Activated CD4-positive, alpha-beta T cell treated with anti-CD3 and anti-CD28 coated beads, Interleukin-2, amount 10 ng/mL, durations not matched to agents 24 days and 14 days (primary cell): ENCODE results near the gene OR10G6. TPM values are rescaled to one million over a fixed set of nuclear protein-coding genes. Genes with fewer than 3 reads are reported as not detected.
"Not testable (repeated sequence)": the region's sequence is repeated elsewhere in the genome, so short reads cannot be mapped to it uniquely, and the experiment has no call there.

Experiments used
- DNase-seq: peaks from one replicate; pipeline ENCODE4 v3.0.0; 2022
- H3K27ac Mint-ChIP-seq: one replicate; pipeline ENCODE4 v1.8.0; 2022; ENCODE audit warnings: mild to moderate bottlenecking, mixed read lengths
- H3K27me3 Mint-ChIP-seq: one replicate; pipeline ENCODE4 v1.8.0; 2022; ENCODE audit warnings: mixed read lengths
- H3K36me3 Mint-ChIP-seq: one replicate; pipeline ENCODE4 v1.8.0; 2022; ENCODE audit warnings: low read depth, mild to moderate bottlenecking, mixed read lengths
- H3K4me1 Mint-ChIP-seq: one replicate; pipeline ENCODE4 v1.8.0; 2021; ENCODE audit warnings: mixed read lengths
- H3K4me3 Mint-ChIP-seq: one replicate; pipeline ENCODE4 v1.8.0; 2022; ENCODE audit warnings: mild to moderate bottlenecking, moderate library complexity, mixed read lengths
- H3K9me3 Mint-ChIP-seq: one replicate; pipeline ENCODE4 v1.8.0; 2021; ENCODE audit warnings: mixed read lengths
- intact Hi-C: fragments of 100-400 bp; cut with micrococcal nuclease; formaldehyde crosslinking; loops from one replicate; pipeline ENCODE4 v1.15.1; 2023
- total RNA-seq: library from RNA; stranded (reverse); gene quantifications from 2 replicates; pipeline ENCODE4 v1.2.3, GENCODE V29; 2022

The OR10G6 gene, protein sequence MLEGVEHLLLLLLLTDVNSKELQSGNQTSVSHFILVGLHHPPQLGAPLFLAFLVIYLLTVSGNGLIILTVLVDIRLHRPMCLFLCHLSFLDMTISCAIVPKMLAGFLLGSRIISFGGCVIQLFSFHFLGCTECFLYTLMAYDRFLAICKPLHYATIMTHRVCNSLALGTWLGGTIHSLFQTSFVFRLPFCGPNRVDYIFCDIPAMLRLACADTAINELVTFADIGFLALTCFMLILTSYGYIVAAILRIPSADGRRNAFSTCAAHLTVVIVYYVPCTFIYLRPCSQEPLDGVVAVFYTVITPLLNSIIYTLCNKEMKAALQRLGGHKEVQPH
- total RNA-seq, result not detected in 2 replicates

DNA sequence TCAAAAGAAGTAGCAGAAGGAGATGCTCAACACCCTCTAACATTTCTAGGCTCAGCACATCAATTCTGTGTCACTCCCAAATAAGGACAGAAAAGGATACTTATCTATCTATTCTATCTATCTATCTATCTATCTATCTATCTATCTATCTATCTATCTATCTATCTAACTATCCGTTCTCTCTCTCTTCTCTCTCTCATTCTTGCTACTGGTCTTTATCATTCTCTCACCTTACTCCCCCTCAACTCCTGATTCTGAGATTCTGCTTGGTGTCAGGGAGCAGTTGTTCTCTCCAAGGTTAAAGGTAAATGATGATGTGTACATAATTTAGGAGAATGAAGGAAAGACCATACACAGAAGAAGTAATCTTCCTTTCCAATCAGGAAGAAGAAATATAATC lies at the start of gene OR10G6:
Gene OR10G6, minus strand, starts transcription at position 43 of the 400 bp plus-strand sequence. Its CDS starts 0 bp downstream, at position 43.
- DNase-seq, result no peak
- intact Hi-C loops, result no loop called here
- no peaks in the 10 kb centered on the region for H3K27me3 Mint-ChIP-seq
- no peaks in the 10 kb centered on the region for H3K36me3 Mint-ChIP-seq
- no peaks in the 10 kb centered on the region for H3K4me1 Mint-ChIP-seq
- H3K9me3 Mint-ChIP-seq, result no peaks in the 10 kb centered on the region
- no peak within 1 kb of the TSS for H3K27ac Mint-ChIP-seq
- no peak within 1 kb of the TSS for H3K4me3 Mint-ChIP-seq

DNA sequence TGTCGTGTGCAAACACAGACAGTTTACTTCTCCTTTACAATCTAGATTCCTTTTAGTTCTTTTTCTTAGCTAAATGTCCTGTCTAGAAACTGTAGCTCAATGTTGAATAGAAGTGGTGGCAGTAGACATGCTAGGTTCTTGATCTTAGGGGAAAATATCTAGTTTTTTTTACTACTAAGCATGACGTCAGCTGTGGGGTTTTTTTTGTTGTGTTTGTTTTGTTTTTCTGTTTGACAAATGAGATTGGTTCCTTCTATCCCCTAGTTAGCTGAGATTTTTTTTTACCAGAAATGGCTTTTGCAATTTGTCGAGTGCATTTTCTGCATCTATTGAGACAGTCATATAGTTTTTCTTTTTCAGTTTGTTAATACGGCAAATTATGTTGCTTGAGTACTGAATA lies 48.5 kb upstream of the OR10G6 start:
- Mint-ChIP-seq H3K27ac (no peak overlapping the region), H3K4me3 (no peak overlapping the region), H3K36me3 (no peaks in the 10 kb centered on the region), H3K9me3 (no peaks in the 10 kb centered on the region), H3K27me3 (peaks cover 3% of the 10 kb centered on the region), H3K4me1 (no peaks in the 10 kb centered on the region)
- intact Hi-C loops, result no loop called here
- no peak for DNase-seq

DNA sequence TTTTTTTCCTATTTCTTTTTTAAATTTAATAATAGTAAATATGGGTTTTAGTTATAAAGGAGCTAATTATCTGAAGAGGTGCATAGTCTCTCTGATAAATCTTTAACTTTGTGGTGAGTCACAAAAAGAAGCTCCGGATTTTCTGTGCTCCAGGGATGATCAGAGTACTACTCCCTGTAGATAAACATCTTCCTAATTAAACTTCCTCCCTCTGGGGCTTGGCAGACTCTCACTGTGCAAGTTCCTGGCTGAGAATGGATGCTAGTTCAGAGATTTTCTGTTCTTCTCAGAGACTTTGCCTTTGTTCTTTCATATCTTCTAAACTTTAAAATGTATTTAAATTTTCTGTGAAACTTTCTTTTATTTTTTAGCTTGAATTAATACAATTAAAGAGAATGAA lies 46.3 kb upstream of the OR10G6 start, which contains the start of gene OR10G7:
Gene OR10G7, minus strand, starts transcription at position 72 of the 400 bp plus-strand sequence. CDS start 2,324 bp downstream, outside the sequence.
- H3K4me1 Mint-ChIP-seq, result no peaks in the 10 kb centered on the region
- peaks cover 1% of the 10 kb centered on the region for H3K27me3 Mint-ChIP-seq
- H3K9me3 Mint-ChIP-seq, result no peaks in the 10 kb centered on the region
- no peak for DNase-seq
- H3K36me3 Mint-ChIP-seq, result no peaks in the 10 kb centered on the region
- intact Hi-C loops, result no loop called here
- H3K4me3 Mint-ChIP-seq, result no peak within 1 kb of the TSS
- no peak within 1 kb of the TSS for H3K27ac Mint-ChIP-seq

DNA sequence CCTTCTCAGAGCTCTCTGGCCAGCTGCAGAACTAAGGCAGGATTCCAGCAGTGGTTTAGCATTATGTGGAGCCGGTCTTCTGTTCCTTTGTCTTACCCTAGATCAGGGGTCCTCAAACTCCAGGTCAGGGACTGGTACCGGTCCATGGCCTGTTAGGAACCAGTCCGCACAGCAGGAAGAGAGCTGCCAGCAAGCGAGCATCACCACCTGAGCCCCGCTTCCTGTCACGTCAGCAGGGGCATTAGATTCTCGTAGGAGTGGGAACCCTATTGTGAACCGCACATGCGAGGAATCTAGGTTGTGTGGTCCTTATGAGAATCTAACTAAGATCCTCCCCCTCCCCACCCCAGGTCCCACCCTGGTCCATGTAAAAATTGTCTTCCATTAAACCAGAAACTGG lies 44.6 kb upstream of the OR10G6 start:
- no peak overlapping the region for H3K4me3 Mint-ChIP-seq
- H3K36me3 Mint-ChIP-seq, result no peaks in the 10 kb centered on the region
- intact Hi-C loops, result loop anchor here (10.0 kb wide), 1 partner anchor 225 kb away; no protein-coding TSS in a partner anchor
- peaks cover 2% of the 10 kb centered on the region for H3K27me3 Mint-ChIP-seq
- H3K27ac Mint-ChIP-seq, result no peak overlapping the region
- no peak for DNase-seq
- H3K9me3 Mint-ChIP-seq, result no peaks in the 10 kb centered on the region
- H3K4me1 Mint-ChIP-seq, result no peaks in the 10 kb centered on the region

DNA sequence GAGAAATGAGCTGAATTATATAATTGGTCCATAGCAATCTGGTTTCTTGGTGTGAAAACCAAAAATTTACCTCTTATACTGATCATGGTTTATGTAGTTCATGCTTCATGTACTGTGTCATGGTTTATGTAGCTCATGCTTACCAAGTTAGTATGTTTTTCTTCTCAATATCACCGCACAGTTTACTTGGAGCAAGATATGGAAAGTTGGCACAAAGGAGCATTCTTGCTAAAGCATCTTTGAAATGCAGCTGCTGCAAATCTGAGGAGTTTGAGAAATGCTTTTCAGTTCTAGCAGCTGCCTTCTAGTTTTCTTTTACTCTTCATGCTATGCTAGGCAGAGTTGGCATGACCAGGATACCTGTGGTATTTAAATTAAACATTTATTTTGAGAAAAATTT lies 41.7 kb upstream of the OR10G6 start:
- no peak for DNase-seq
- H3K27me3 Mint-ChIP-seq, result peaks cover 2% of the 10 kb centered on the region
- no peak overlapping the region for H3K4me3 Mint-ChIP-seq
- intact Hi-C loops, result loop anchor here (10.0 kb wide), 1 partner anchor 222 kb away; no protein-coding TSS in a partner anchor
- H3K36me3 Mint-ChIP-seq, result no peaks in the 10 kb centered on the region
- H3K27ac Mint-ChIP-seq, result no peak overlapping the region
- no peaks in the 10 kb centered on the region for H3K4me1 Mint-ChIP-seq
- no peaks in the 10 kb centered on the region for H3K9me3 Mint-ChIP-seq

DNA sequence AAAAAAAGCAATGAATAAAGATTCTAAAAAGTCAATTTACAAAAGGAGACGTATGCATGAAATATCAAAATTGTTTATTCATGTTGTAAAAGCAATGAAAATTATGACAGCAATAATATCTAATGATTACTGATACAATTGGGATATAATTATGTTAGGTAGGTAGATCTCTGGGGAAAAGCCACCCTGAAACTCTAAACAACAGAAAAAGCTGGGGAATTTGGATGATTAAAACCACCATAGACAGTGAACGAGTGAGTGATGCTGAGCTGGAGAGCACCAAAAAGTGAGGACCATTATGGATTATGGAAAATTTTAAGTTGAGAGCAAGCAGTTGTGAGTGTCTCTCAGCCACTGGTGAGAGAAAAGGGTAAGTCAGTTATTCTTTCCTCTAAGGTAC lies 31.5 kb upstream of the OR10G6 start, which contains the start of gene OR10G8:
Gene OR10G8, plus strand, starts transcription at position 301 of the 400 bp plus-strand sequence. CDS start 2,825 bp downstream, outside the sequence.
- H3K27me3 Mint-ChIP-seq, result no peaks in the 10 kb centered on the region
- H3K9me3 Mint-ChIP-seq, result no peaks in the 10 kb centered on the region
- H3K4me3 Mint-ChIP-seq, result no peak within 1 kb of the TSS
- intact Hi-C loops, result no loop called here
- H3K36me3 Mint-ChIP-seq, result no peaks in the 10 kb centered on the region
- no peak for DNase-seq
- no peak within 1 kb of the TSS for H3K27ac Mint-ChIP-seq
- H3K4me1 Mint-ChIP-seq, result no peaks in the 10 kb centered on the region

DNA sequence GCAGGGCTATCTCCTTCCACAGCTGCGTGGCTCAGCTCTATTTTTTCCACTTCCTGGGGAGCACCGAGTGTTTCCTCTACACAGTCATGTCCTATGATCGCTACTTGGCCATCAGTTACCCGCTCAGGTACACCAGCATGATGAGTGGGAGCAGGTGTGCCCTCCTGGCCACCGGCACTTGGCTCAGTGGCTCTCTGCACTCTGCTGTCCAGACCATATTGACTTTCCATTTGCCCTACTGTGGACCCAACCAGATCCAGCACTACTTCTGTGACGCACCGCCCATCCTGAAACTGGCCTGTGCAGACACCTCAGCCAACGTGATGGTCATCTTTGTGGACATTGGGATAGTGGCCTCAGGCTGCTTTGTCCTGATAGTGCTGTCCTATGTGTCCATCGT lies 20.9 kb upstream of the OR10G6 start:
- H3K27ac Mint-ChIP-seq, H3K4me3 Mint-ChIP-seq, H3K27me3 Mint-ChIP-seq, H3K4me1 Mint-ChIP-seq, H3K36me3 Mint-ChIP-seq, DNase-seq, H3K9me3 Mint-ChIP-seq, intact Hi-C loops: not testable (repeated sequence)

DNA sequence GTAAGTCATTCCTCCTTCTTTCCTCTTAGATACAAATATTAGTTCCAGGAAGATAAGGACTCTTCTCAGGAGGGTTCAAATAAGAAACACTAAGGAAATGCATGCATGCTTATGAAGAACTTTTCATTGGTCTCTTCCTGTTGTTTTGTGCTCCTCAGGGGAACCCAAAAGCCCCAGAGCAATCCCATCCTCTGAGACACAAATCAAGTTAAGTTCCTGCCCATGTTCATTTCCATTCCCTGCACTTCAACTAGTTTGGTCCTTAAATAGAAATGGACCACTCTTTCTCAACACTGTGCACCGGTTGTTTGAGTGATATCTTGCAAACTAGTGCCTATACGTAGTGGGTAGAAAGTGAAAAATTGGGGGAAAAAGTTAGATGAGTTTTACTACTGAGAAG lies 17.7 kb upstream of the OR10G6 start, which contains the start of gene OR10G4:
Gene OR10G4, plus strand, starts transcription at position 301 of the 400 bp plus-strand sequence. CDS start 2,578 bp downstream, outside the sequence.
- no peak for DNase-seq
- Mint-ChIP-seq H3K36me3 (no peaks in the 10 kb centered on the region), H3K27me3 (no peaks in the 10 kb centered on the region), H3K27ac (no peak within 1 kb of the TSS), H3K9me3 (no peaks in the 10 kb centered on the region), H3K4me3 (no peak within 1 kb of the TSS), H3K4me1 (no peaks in the 10 kb centered on the region)
- intact Hi-C loops, result no loop called here

DNA sequence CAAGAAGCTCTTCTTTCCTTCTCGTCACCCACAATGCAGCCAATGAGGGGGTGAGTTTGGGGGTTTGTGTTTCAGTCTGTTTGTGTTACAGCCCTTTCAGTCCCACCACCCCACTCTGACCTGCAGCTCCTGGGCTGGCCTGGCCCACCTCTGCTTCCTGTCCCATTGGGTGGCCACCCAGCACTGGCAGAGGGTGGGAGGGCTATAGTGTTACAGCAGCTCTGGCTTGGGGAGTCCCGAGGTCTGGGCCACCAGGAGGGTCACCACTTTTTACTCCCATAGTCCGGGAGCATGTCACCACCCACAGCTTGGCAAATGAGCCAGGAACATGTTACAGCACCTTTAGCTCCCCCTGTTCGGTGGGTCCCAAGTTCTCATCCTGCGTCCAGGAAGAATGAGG lies 15.7 kb downstream of the OR10G6 start:
- Mint-ChIP-seq H3K4me1 (no peaks in the 10 kb centered on the region), H3K27ac (no peak overlapping the region), H3K9me3 (peaks cover 3% of the 10 kb centered on the region), H3K4me3 (no peak overlapping the region), H3K36me3 (no peaks in the 10 kb centered on the region), H3K27me3 (no peaks in the 10 kb centered on the region)
- DNase-seq, result no peak
- intact Hi-C loops, result no loop called here

DNA sequence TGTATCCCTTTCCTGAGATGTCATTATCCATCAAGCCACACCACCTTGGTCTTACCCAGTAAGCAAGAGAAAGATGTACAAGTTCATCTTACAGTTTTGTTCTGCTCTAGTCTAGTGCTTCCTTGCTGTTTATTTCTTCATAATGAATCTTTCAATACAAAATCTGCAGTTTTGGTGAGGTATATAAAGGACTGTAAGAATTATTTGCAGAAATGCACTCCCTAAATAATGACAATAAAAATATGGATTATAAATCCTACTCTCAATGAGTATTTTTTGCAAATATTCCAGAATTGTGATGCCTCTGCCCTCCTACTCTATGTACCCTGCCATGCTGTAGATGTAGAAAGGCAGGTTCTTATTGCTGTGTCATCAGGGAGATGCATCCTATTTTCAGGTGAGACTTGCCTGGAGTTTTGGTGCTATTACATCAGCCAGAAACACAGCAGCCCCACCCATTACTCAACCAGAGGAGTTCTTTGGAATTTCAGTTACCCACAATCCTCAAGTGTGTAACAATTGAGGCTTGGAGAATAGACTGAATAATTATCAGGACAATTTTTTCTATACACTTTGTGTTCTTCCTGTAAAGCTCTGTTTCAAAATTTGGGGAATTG lies 17.1 kb downstream of the OR10G6 start, which contains the start of gene OR10S1:
Gene OR10S1, minus strand, starts transcription at position 51 of the 617 bp plus-strand sequence. CDS start 117 bp downstream, outside the sequence.
- no peaks in the 10 kb centered on the region for H3K27me3 Mint-ChIP-seq
- no peaks in the 10 kb centered on the region for H3K9me3 Mint-ChIP-seq
- H3K4me3 Mint-ChIP-seq, result no peak within 1 kb of the TSS
- no peaks in the 10 kb centered on the region for H3K4me1 Mint-ChIP-seq
- intact Hi-C loops, result no loop called here
- H3K36me3 Mint-ChIP-seq, result no peaks in the 10 kb centered on the region
- no peak within 1 kb of the TSS for H3K27ac Mint-ChIP-seq
- DNase-seq, result no peak

DNA sequence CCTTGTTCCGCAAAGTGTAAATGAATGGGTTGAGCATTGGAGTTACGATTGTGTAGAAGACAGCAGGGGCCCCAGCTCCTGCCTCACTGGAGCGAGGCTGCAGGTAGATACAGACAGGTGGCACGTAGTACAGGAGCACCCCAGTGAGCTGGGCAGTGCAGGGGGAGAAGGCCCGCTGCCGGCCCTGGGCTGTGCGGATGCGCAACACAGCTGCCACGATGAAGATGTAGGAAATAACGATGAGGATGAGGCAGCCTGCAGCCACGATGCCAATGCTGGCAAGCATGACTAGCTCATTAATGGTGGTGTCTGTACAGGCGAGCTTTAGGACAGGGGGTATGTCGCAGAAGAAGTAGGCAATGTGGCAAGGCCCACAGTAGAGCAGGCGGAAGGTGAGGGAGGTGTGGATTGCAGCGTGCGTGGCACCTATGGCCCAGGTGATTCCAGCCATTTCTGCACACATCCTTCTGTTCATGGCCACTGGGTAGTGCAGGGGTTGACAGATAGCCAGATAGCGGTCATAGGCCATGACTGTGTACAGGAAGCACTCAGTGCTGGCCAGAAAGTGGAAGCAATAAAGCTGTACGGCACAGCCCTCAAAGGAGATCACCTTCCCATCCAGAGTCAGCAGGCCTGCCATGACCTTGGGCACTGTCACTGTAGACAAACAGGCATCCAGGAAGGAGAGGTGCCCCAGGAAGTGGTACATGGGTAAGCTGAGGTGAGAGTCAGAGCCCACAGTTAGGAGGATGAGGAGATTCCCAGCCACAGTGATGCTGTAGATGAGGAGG lies 18.0 kb downstream of the OR10G6 start:
- Mint-ChIP-seq H3K4me1 (no peaks in the 10 kb centered on the region), H3K4me3 (no peak overlapping the region), H3K27me3 (no peaks in the 10 kb centered on the region), H3K27ac (no peak overlapping the region), H3K36me3 (no peaks in the 10 kb centered on the region), H3K9me3 (no peaks in the 10 kb centered on the region)
- DNase-seq, result no peak
- intact Hi-C loops, result no loop called here

DNA sequence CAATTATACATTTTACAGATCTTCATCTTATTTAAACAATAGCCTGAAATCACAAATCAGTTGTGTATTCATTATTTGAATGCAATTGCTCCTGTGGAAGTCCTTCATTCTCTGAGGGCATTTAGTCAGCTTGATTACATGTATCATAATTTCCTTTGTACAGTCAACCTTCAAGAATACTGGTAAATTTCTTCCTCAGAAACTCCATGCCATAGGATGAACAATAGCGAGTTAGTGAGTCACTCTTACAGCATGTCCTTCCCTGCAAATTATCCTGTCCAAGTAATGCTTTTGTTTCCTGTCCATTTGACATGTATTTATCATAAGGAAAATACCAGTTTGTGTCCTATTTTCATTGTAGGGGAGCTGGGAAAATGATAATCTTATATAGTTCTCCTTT lies 21.1 kb downstream of the OR10G6 start:
- Mint-ChIP-seq H3K4me3 (no peak overlapping the region), H3K27ac (no peak overlapping the region), H3K36me3 (no peaks in the 10 kb centered on the region), H3K4me1 (no peaks in the 10 kb centered on the region), H3K9me3 (no peaks in the 10 kb centered on the region), H3K27me3 (no peaks in the 10 kb centered on the region)
- no peak for DNase-seq
- intact Hi-C loops, result no loop called here

DNA sequence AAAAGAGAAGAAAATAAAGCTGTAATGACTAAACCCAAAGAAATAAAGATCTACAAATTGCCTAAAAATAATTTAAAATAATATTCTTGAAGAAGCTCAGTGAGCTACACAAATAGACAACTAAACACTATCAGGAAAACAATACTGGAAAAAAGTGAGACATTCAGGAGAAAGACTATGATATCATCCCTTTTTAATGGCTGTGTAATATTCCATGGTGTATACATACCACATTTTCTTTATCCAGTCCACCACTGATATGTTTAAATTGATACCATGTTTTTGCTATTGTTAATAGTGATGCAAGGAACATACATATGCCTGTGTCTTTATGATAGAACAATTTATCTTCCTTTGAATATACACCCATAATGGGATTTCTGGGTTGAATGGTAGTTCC lies 38.2 kb downstream of the OR10G6 start:
- no peak overlapping the region for H3K27ac Mint-ChIP-seq
- H3K27me3 Mint-ChIP-seq, result peaks cover 1% of the 10 kb centered on the region
- intact Hi-C loops, result no loop called here
- H3K4me1 Mint-ChIP-seq, result no peaks in the 10 kb centered on the region
- no peak overlapping the region for H3K4me3 Mint-ChIP-seq
- no peaks in the 10 kb centered on the region for H3K36me3 Mint-ChIP-seq
- DNase-seq, result no peak
- no peaks in the 10 kb centered on the region for H3K9me3 Mint-ChIP-seq

DNA sequence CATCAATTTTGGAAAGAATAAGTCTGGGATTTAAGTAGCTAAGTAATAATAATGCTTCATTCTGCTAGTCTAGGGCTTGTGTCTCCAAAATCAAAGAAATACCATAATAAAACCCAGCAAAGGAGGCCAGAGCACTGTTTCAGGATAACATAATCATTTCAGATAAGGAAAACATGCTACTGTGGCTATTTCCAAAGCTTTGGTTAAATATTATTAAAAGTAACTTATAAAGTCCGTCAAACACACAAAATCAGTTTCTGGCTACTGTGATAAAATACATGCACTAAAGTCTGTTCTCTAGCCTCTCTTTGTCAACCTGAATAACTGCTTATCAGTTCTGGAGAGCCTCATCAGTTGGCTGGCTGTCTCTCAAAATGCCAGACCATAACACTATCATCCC lies 49.8 kb downstream of the OR10G6 start:
- Mint-ChIP-seq H3K36me3 (no peaks in the 10 kb centered on the region), H3K9me3 (no peaks in the 10 kb centered on the region), H3K4me3 (no peak overlapping the region), H3K27me3 (no peaks in the 10 kb centered on the region), H3K4me1 (no peaks in the 10 kb centered on the region), H3K27ac (no peak overlapping the region)
- intact Hi-C loops, result no loop called here
- DNase-seq, result no peak
